Measurements from ENCODE around the gene RYR1. TPM values are rescaled to one million over a fixed set of nuclear protein-coding genes. Genes with fewer than 3 reads are reported as not detected.

Gene RYR1
- total RNA-seq, 2 experiments from 2014 or later: 0.54 to 1.4 TPM

- peak within 1 kb of the TSS; percentile 92 for H3K4me3 ChIP-seq (ENCODE audit: low read depth, low read length, poor library complexity, severe bottlenecking)
- no peaks in the 10 kb centered on the region for H3K9me2 ChIP-seq (ENCODE audit: insufficient read depth, low read length)
- peak within 1 kb of the TSS; percentile 26; the same call in 1 of the 2 replicates for H2AFZ ChIP-seq (ENCODE audit: low read length)
- ChIA-PET CTCF (ENCODE audit: unreplicated experiment) (interaction anchor here (0.5 to 1.4 kb wide), 3 partner anchors 18 to 312 kb away, joined by 3 to 4 read pairs (median 3); partner anchors contain the start of genes MRPS12 and SARS2), POLR2A (interaction anchor here (0.6 to 2.3 kb wide), 11 partner anchors 15 to 239 kb away, joined by 3 to 13 read pairs (median 4); partner anchors contain the start of gene ACTN4)
- peaks cover 56% of the 10 kb centered on the region for H3K36me3 ChIP-seq (ENCODE audit: insufficient read depth, low read length)
- peak within 1 kb of the TSS; percentile 99 for H3K4me2 ChIP-seq (ENCODE audit: low read length)
- peaks cover 62% of the 10 kb centered on the region for H3K79me2 ChIP-seq (ENCODE audit: insufficient read depth, low read depth, low read length)
- peak; percentile 99 for DNase-seq (ENCODE audit: low spot score)
- BruUV-seq (replicated peaks): no TSS peak
- no peak for TF ChIP-seq CTCF (conservative IDR thresholded peaks at IDR 0.05; ENCODE audit: low read length)
- no peak for TF ChIP-seq EZH2phosphoT487 (IDR thresholded peaks at IDR 0.05; ENCODE audit: borderline replicate concordance, low read depth, low read length)
- no peaks in the 10 kb centered on the region for H3K9me3 ChIP-seq (ENCODE audit: low read length)
- H3K27ac ChIP-seq (ENCODE audit: low read depth, low read length, poor library complexity, severe bottlenecking): peak within 1 kb of the TSS; percentile 87
- H3K4me1 ChIP-seq (ENCODE audit: insufficient read depth, low read length, poor library complexity, severe bottlenecking): peaks cover 37% of the 10 kb centered on the region
- peaks cover 11% of the 10 kb centered on the region; the same call in 1 of the 2 replicates for H4K20me1 ChIP-seq (ENCODE audit: insufficient read depth, low read length)
- intact Hi-C loops (cut with micrococcal nuclease; ENCODE audit: unreplicated experiment): loop anchor here (1.0 to 5.0 kb wide), 5 partner anchors 62 to 282 kb away; partner anchors contain the start of gene FAM98C
These were observed 185.3 kb downstream of the RYR1 start, which contains the start of gene EIF3K for GRCh38 chr19:38618590-38619360. TSS of gene EIF3K (plus strand) at chr19:38619188. CDS start at chr19:38619269, 81 bp downstream.

GRCh38 chr19:38619361-38620174 is 186.1 kb downstream of the RYR1 start:
- ChIA-PET CTCF (ENCODE audit: unreplicated experiment) (interaction anchor here (0.5 to 1.4 kb wide), 3 partner anchors 17 to 311 kb away, joined by 3 to 4 read pairs (median 3); partner anchors contain the start of genes MRPS12 and SARS2), POLR2A (interaction anchor here (0.5 to 2.3 kb wide), 9 partner anchors 18 to 726 kb away, joined by 3 to 5 read pairs (median 3); no protein-coding TSS in a partner anchor)
- TF ChIP-seq EZH2phosphoT487 (IDR thresholded peaks at IDR 0.05; ENCODE audit: borderline replicate concordance, low read depth, low read length) (no peak), CTCF (conservative IDR thresholded peaks at IDR 0.05; ENCODE audit: low read length) (no peak)
- H3K9me3 ChIP-seq (ENCODE audit: low read length): no peaks in the 10 kb centered on the region
- BruUV-seq (replicated peaks): TSS peak; percentile 60
- H3K4me3 ChIP-seq (ENCODE audit: low read depth, low read length, poor library complexity, severe bottlenecking): peak overlapping the region; percentile 92
- no peak for DNase-seq (ENCODE audit: low spot score)
- H3K36me3 ChIP-seq (ENCODE audit: insufficient read depth, low read length): peaks cover 57% of the 10 kb centered on the region
- peaks cover 58% of the 10 kb centered on the region for H3K79me2 ChIP-seq (ENCODE audit: insufficient read depth, low read depth, low read length)
- intact Hi-C loops (cut with micrococcal nuclease; ENCODE audit: unreplicated experiment): loop anchor here (2.0 to 5.0 kb wide), 2 partner anchors 63 to 217 kb away; partner anchors contain the start of gene FAM98C
- H3K9me2 ChIP-seq (ENCODE audit: insufficient read depth, low read length): no peaks in the 10 kb centered on the region
- H4K20me1 ChIP-seq (ENCODE audit: insufficient read depth, low read length): peaks cover 11% of the 10 kb centered on the region; the same call in 1 of the 2 replicates
- peak overlapping the region; percentile 52 for H3K27ac ChIP-seq (ENCODE audit: low read depth, low read length, poor library complexity, severe bottlenecking)
- peak overlapping the region; percentile 99 for H3K4me2 ChIP-seq (ENCODE audit: low read length)
- peak overlapping the region; percentile 26; the same call in 1 of the 2 replicates for H2AFZ ChIP-seq (ENCODE audit: low read length)
- H3K4me1 ChIP-seq (ENCODE audit: insufficient read depth, low read length, poor library complexity, severe bottlenecking): peaks cover 34% of the 10 kb centered on the region

All from OCI-LY7 (cell line).